Fibroblast of mammary gland (primary cell): Measurements from ENCODE around the gene ZNF69.
"Not testable (repeated sequence)": the region's sequence is repeated elsewhere in the genome, so short reads cannot be mapped to it uniquely, and the experiment has no call there.

Experiments
- DNase-seq: peaks from one replicate; pipeline ENCODE4 v3.0.0-alpha.2; 2010; ENCODE audit warnings: low read depth
- H3K4me3 ChIP-seq: 2 replicates; pipeline ENCODE4 v1.5.1; 2011; ENCODE audit warnings: low read depth, mild to moderate bottlenecking, low read length, moderate library complexity; ENCODE audit not compliant: control insufficient read depth
- TF ChIP-seq, protein P1 (sequence below): conservative IDR thresholded peaks from 2 replicates; pipeline ENCODE4 v1.5.1; 2011; ENCODE audit warnings: low read depth, low read length, inconsistent platforms; ENCODE audit not compliant: control insufficient read depth, insufficient read depth

Gene ZNF69

DNA sequence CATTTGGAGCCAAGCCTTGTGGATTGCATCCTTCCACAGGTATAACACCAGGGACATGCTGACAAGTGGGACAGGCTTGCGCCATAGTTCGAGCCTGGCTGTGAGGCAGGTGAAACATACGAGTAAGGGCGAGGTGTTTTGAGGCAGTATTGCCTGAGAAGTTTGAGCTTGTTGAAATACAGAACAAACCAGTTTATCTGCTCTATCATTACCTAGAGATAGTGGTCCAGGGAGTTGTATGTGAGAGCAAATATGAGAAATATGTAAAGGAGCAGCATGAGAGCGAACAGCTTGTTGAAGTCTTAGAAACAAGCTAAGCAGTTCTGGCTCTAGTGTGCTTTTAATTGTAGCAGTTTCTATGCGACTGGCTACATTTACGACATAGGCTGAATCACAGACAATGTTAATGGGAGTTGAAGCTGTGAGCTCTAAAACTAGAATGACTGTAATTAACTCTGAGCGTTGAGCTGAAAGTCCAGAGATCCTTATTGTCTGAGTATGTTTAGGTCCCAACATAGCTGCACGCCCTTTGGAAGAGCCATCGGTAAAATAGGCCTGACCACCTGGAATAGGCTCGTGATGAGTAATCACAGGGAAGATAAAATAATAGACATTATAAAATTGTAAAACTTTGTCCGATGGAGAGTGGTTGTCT is 30.9 kb upstream of the ZNF69 start:
- H3K4me3 ChIP-seq: no peak overlapping the region
- TF ChIP-seq, protein P1, sequence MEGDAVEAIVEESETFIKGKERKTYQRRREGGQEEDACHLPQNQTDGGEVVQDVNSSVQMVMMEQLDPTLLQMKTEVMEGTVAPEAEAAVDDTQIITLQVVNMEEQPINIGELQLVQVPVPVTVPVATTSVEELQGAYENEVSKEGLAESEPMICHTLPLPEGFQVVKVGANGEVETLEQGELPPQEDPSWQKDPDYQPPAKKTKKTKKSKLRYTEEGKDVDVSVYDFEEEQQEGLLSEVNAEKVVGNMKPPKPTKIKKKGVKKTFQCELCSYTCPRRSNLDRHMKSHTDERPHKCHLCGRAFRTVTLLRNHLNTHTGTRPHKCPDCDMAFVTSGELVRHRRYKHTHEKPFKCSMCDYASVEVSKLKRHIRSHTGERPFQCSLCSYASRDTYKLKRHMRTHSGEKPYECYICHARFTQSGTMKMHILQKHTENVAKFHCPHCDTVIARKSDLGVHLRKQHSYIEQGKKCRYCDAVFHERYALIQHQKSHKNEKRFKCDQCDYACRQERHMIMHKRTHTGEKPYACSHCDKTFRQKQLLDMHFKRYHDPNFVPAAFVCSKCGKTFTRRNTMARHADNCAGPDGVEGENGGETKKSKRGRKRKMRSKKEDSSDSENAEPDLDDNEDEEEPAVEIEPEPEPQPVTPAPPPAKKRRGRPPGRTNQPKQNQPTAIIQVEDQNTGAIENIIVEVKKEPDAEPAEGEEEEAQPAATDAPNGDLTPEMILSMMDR: no peak
- DNase-seq: no peak

DNA sequence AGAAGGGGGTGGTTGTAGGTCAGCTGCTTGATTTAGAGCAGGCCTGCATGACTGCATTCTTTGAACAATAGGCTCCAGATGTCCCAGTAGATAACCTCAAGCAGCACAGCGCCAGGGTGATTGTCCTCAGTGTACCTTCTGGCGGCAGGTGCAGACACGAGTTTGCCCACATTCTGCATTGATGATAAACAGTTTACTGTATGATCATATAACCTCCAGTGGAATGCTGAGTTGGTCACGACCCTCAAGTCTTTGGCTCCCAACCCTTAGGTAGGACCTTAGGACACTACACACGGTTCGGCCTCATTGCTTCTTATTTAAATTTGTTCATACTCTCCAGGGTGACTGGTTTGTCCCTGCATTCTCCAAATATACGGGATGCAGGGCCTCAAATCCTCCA is 26.9 kb upstream of the ZNF69 start:
- no peak overlapping the region for H3K4me3 ChIP-seq
- no peak for DNase-seq
- TF ChIP-seq, protein P1: no peak

DNA sequence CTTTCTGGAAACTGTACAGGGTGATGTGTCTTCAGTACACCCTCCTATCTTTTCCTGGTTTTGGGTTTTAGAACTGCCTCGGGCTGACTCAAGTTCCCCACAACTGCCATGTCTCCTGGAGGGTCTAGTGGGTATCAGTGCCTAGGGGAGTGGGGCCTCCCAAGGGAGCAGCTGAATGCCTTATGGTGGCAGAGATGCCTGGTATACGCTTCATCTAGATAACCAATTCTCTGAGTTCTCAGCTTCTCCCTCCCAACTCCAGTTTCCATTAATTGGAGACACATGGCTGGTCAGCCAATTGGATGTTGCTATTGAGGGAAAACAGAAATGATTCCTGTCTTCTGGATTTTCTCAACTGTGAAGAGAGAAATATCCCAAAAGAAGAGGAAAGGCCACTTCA is 26.3 kb upstream of the ZNF69 start:
- TF ChIP-seq, protein P1: no peak
- no peak overlapping the region for H3K4me3 ChIP-seq
- no peak for DNase-seq

DNA sequence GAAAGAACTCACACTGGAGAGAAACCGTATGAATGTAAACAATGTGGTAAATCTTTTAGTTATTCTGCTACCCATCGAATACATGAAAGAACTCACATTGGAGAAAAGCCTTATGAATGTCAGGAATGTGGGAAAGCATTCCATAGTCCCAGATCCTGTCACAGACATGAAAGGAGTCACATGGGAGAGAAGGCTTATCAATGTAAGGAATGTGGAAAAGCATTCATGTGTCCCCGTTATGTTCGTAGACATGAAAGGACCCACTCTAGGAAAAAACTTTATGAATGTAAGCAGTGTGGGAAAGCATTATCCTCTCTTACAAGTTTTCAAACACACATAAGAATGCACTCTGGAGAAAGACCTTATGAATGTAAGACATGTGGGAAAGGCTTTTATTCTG is 19.8 kb upstream of the ZNF69 start:
- not testable (repeated sequence) for H3K4me3 ChIP-seq, DNase-seq

DNA sequence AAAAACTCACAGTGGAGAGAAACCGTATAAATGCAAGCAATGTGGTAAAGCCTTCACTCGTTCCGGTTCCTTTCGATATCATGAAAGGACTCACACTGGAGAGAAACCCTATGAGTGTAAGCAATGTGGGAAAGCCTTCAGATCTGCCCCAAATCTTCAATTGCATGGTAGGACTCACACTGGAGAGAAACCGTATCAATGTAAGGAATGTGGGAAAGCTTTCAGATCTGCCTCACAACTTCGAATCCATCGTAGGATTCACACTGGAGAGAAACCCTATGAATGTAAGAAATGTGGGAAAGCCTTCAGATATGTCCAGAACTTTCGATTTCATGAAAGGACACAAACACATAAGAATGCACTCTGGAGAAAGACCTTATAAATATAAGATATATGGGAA is 19.4 kb upstream of the ZNF69 start:
- TF ChIP-seq, protein P1: no peak
- H3K4me3 ChIP-seq: no peak overlapping the region
- DNase-seq: no peak

DNA sequence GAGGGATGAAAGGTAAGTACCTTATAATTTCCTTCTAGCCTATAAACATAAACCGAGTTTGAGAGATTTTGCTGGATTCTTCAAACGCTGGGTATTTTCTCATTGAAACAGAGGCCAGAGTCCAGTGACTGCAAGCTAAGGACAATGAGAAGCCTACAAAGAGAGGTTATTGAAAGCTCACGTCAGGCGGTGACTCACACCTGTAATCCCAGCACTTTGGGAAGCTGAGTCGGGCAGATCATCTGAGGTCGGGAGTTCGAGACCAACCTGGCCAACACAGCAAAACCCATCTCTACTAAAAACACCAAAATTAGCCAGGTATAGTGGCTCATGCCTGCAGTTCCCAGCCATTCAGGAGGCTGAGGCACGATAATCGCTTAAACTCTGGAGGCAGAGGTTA is 15.0 kb upstream of the ZNF69 start:
- DNase-seq: no peak
- no peak overlapping the region for H3K4me3 ChIP-seq
- TF ChIP-seq, protein P1: no peak

DNA sequence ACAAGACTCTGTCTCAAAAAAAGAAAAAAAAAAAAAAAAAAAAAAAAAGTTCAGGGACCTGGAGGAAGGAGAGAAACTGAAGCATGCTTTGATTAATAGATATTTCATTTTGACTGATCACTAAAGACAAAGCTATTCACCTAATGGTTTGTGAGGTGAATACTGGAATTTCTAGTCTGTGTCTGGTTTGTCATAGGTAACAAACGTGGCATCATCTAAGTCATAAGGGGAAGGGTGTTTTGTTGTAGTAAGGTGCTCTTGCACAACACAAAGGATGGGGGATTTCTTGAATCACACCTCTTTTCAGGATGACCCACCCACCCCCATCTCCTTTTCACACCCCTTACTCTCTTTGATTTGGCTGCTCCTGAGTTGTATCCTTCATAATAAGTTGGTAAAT is 13.8 kb upstream of the ZNF69 start:
- DNase-seq: no peak
- no peak overlapping the region for H3K4me3 ChIP-seq
- TF ChIP-seq, protein P1: no peak
